DND-41 (cell line): ENCODE data around the gene THOP1.
"Not testable (repeated sequence)": the region's sequence is repeated elsewhere in the genome, so short reads cannot be mapped to it uniquely, and the experiment has no call there.

Source experiments
- ATAC-seq: fragments of 200-7000 bp; cut with Tn5 transposase; 3 replicates; pipeline ENCODE4 v1.9.1; 2021; ENCODE audit warnings: low read depth; ENCODE audit not compliant: insufficient read depth
- DNase-seq: peaks from one replicate; pipeline ENCODE4 v3.0.0-alpha.2; 2020
- H2AFZ ChIP-seq: 2 replicates; pipeline ENCODE4 v1.6.0; 2012; ENCODE audit warnings: low read depth, low read length
- H3K27ac ChIP-seq: 2 replicates; pipeline ENCODE4 v1.5.1; 2012; ENCODE audit warnings: low read length, inconsistent platforms
- H3K27me3 ChIP-seq: fragments of 200-600 bp; sonication (generic); 2 replicates; pipeline ENCODE4 v1.6.0; 2012; ENCODE audit warnings: low read length, mild to moderate bottlenecking, inconsistent platforms; ENCODE audit not compliant: insufficient read depth, poor library complexity
- H3K36me3 ChIP-seq: 2 replicates; pipeline ENCODE4 v1.5.1; 2012; ENCODE audit warnings: low read length, inconsistent platforms; ENCODE audit not compliant: insufficient read depth
- H3K4me1 ChIP-seq: 2 replicates; pipeline ENCODE4 v1.5.1; 2012; ENCODE audit warnings: mild to moderate bottlenecking, low read length; ENCODE audit not compliant: insufficient read depth
- H3K4me2 ChIP-seq: 2 replicates; pipeline ENCODE4 v1.6.0; 2012; ENCODE audit warnings: mild to moderate bottlenecking, moderate library complexity, low read length, inconsistent platforms; ENCODE audit not compliant: insufficient read depth
- H3K4me3 ChIP-seq, 2 experiments: fragments of 200-600 bp in 1 of 2; shearing (Covaris generic) in 1 of 2; 2 replicates each; pipeline ENCODE4 v1.5.1; 2012 to 2016; ENCODE audit warnings: inconsistent platforms in 2 of 2, low read length in 2 of 2, mild to moderate bottlenecking in 2 of 2, low read depth in 1 of 2, moderate library complexity in 1 of 2
- H3K79me2 ChIP-seq: 2 replicates; pipeline ENCODE4 v1.6.0; 2012; ENCODE audit warnings: low read length, inconsistent platforms; ENCODE audit not compliant: insufficient read depth
- H3K9ac ChIP-seq: 2 replicates; pipeline ENCODE4 v1.6.0; 2012; ENCODE audit warnings: low read depth, mild to moderate bottlenecking, inconsistent platforms, low read length, moderate library complexity
- H3K9me3 ChIP-seq: 2 replicates; pipeline ENCODE4 v1.5.1; 2012; ENCODE audit warnings: low read length, moderate library complexity, mild to moderate bottlenecking, inconsistent platforms; ENCODE audit not compliant: insufficient read depth, severe bottlenecking
- H4K20me1 ChIP-seq: 2 replicates; pipeline ENCODE4 v1.6.0; 2012; ENCODE audit warnings: low read length; ENCODE audit not compliant: insufficient read depth
- CTCF ChIP-seq: IDR thresholded peaks from 2 replicates; pipeline ENCODE4 v1.5.1; 2012; ENCODE audit warnings: borderline replicate concordance, low read length, moderate library complexity, mild to moderate bottlenecking; ENCODE audit not compliant: poor library complexity, severe bottlenecking; ENCODE audit errors: extremely low read depth
- EZH2 ChIP-seq: IDR thresholded peaks from 3 replicates; pipeline ENCODE4 v1.6.1; 2012; ENCODE audit warnings: borderline replicate concordance, low read depth, mild to moderate bottlenecking, moderate library complexity, low read length, inconsistent platforms; ENCODE audit not compliant: severe bottlenecking

Gene THOP1

GRCh38 chr19:2790557-2791271 lies 5.4 kb downstream of the THOP1 start:
- H3K79me2 ChIP-seq = peaks cover 57% of the 10 kb centered on the region
- H3K4me1 ChIP-seq = peaks cover 23% of the 10 kb centered on the region
- H3K4me2 ChIP-seq = no peak overlapping the region
- ATAC-seq (no peak), DNase-seq (no peak)
- no peaks in the 10 kb centered on the region for H3K9me3 ChIP-seq
- no peak overlapping the region for H3K4me3 ChIP-seq
- H3K36me3 ChIP-seq = peaks cover 71% of the 10 kb centered on the region
- TF ChIP-seq CTCF = no peak
- no peak for TF ChIP-seq EZH2
- H3K27ac ChIP-seq = no peak overlapping the region
- H4K20me1 ChIP-seq = peaks cover 38% of the 10 kb centered on the region
- H3K9ac ChIP-seq = no peak overlapping the region
- H3K27me3 ChIP-seq = no peaks in the 10 kb centered on the region
- no peak overlapping the region for H2AFZ ChIP-seq

GRCh38 chr19:2791440-2791839 lies 6.1 kb downstream of the THOP1 start:
- H2AFZ ChIP-seq = no peak overlapping the region
- H3K79me2 ChIP-seq = peaks cover 49% of the 10 kb centered on the region
- H3K27me3 ChIP-seq = no peaks in the 10 kb centered on the region
- peaks cover 36% of the 10 kb centered on the region for H4K20me1 ChIP-seq
- no peak overlapping the region for H3K4me2 ChIP-seq
- H3K36me3 ChIP-seq = peaks cover 78% of the 10 kb centered on the region
- no peak for ATAC-seq
- H3K9me3 ChIP-seq = no peaks in the 10 kb centered on the region
- no peak for DNase-seq
- H3K9ac ChIP-seq = no peak overlapping the region
- no peak overlapping the region for H3K4me3 ChIP-seq
- H3K4me1 ChIP-seq = peaks cover 17% of the 10 kb centered on the region
- TF ChIP-seq EZH2 (no peak), CTCF (no peak)
- no peak overlapping the region for H3K27ac ChIP-seq

- Histone ChIP-seq H4K20me1 (peaks cover 35% of the 10 kb centered on the region), H3K79me2 (peaks cover 45% of the 10 kb centered on the region), H3K9me3 (no peaks in the 10 kb centered on the region), H3K9ac (no peak overlapping the region), H3K4me3 (no peak overlapping the region), H3K27ac (no peak overlapping the region), H3K4me2 (no peak overlapping the region), H2AFZ (no peak overlapping the region), H3K27me3 (no peaks in the 10 kb centered on the region), H3K36me3 (peaks cover 82% of the 10 kb centered on the region), H3K4me1 (peaks cover 13% of the 10 kb centered on the region)
- no peak for TF ChIP-seq EZH2
- TF ChIP-seq CTCF = no peak
- no peak for ATAC-seq
- no peak for DNase-seq
Observed at GRCh38 chr19:2791876-2792275, 6.6 kb downstream of the THOP1 start.

GRCh38 chr19:2792666-2793065 lies 7.4 kb downstream of the THOP1 start:
- H2AFZ ChIP-seq, H3K4me2 ChIP-seq, H3K9me3 ChIP-seq, H3K27me3 ChIP-seq, H3K4me1 ChIP-seq, ATAC-seq, H3K4me3 ChIP-seq, H3K27ac ChIP-seq, DNase-seq, H3K9ac ChIP-seq: not testable (repeated sequence)
- H3K79me2 ChIP-seq = peaks cover 37% of the 10 kb centered on the region
- peaks cover 82% of the 10 kb centered on the region for H3K36me3 ChIP-seq
- H4K20me1 ChIP-seq = peaks cover 27% of the 10 kb centered on the region
